Tibial nerve (tissue), 4 donors: Measurements from ENCODE around the gene DHX8. TPM values are rescaled to one million over a fixed set of nuclear protein-coding genes. Genes with fewer than 3 reads are reported as not detected.

Experiments
- DNase-seq, 2 donors: peaks; one replicate each; pipeline ENCODE4 v3.0.0-alpha.2; 2019; ENCODE audit warnings: low spot score in 2 of 2
- H3K27ac ChIP-seq, 4 donors: fragments of 200-600 bp; sonication (generic) in 3 of 4; one replicate each; pipeline ENCODE4 v1.5.1; 2017 to 2019; ENCODE audit warnings: mild to moderate bottlenecking in 1 of 4
- H3K27me3 ChIP-seq, 2 donors: fragments of 200-600 bp; sonication (generic) in 1 of 2; one replicate each; pipeline versions ENCODE4 v1.5.1 to v1.6.0; 2017 to 2019
- H3K36me3 ChIP-seq, 3 donors: fragments of 200-600 bp; sonication (generic); one replicate each; pipeline ENCODE4 v1.5.1; 2018 to 2019
- H3K4me1 ChIP-seq, 4 donors: fragments of 200-600 bp; sonication (generic) in 3 of 4; one replicate each; pipeline ENCODE4 v1.5.1; 2017 to 2019
- H3K4me3 ChIP-seq, 4 donors: fragments of 200-600 bp; sonication (generic) in 3 of 4; one replicate each; pipeline ENCODE4 v1.5.1; 2017 to 2019; ENCODE audit warnings: mild to moderate bottlenecking in 1 of 4, moderate library complexity in 1 of 4
- H3K9me3 ChIP-seq, 4 donors: fragments of 200-600 bp; sonication (generic) in 3 of 4; one replicate each; pipeline ENCODE4 v1.5.1; 2017 to 2019
- EP300 ChIP-seq, 2 donors: sonication (generic); formaldehyde crosslinking; IDR thresholded peaks; one replicate each; pipeline ENCODE4 v1.6.1; 2017; ENCODE audit warnings: antibody characterized with exemption in 2 of 2, mild to moderate bottlenecking in 1 of 2
- POLR2A ChIP-seq, 2 donors: fragments of 450-650 bp; IDR thresholded peaks; one replicate each; pipeline ENCODE4 v1.6.1; 2017; ENCODE audit warnings: antibody characterized with exemption in 2 of 2, mild to moderate bottlenecking in 2 of 2, moderate library complexity in 2 of 2
- WGBS, 2 donors: methylation state at CpG; one replicate each; pipeline ENCODE4 v1.1.5; 2018; 5-methylcytosine and 5-hydroxymethylcytosine counted together
- total RNA-seq, 4 donors: library from RNA; depleted of rRNA; stranded (reverse); fragments of >200 nt; gene quantifications; one replicate each; pipeline ENCODE4 v1.1.0, GENCODE V29; 2016
- TF ChIP-seq, protein P1 (sequence below), 5 experiments: fragments of 200-600 bp in 3 of 5; fragments of 450-650 bp in 2 of 5; sonication (generic) in 3 of 5; IDR thresholded peaks; one replicate each; pipeline ENCODE4 v1.5.1; 2016 to 2019; ENCODE audit warnings: antibody characterized with exemption in 5 of 5, mild to moderate bottlenecking in 3 of 5, moderate library complexity in 2 of 5

DHX8 gene
- total RNA-seq, 4 donors from 2014 or later, result 35.2 to 57.9 (median 40.7) TPM

DNA sequence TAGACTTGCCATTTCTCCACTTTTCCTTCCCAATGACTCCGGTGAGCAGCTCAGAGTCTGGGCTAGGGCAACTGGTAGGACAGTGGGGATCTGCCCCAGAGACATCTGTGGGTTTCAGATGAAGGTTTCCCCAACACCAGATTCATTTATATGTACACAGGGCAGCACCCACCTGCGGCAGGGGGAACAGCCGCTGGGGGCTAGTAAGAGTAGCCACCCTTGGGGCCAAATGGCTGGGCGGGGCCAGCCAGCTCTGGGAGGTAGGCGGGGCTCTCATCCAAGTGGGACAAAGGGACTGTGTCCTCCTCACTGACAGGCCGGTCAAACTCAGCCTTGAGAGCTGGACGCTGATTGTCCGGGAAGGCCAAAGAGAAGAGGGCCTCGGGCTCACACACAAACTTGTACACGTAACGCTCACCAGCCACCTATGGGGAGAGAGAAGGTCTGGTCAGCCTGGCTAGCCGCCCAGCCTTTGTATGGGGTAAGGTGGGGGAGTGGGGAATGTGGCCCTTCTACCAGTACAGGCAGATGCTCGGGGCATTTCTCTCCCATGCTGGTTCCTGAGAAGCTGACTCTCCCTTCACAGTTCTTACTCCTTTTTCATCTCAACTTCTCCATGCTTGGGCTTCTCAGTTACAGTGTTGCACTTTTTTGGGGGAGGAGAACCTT is 44.7 kb downstream of the DHX8 start:
- no peak for DNase-seq
- WGBS, 2 donors, result 54 to 57% methylated on average over 13 of the region's 13 CpGs
- peaks cover 0 to 49% (median 0%) of the 10 kb centered on the region in 3 donors for H3K36me3 ChIP-seq
- TF ChIP-seq EP300 (IDR thresholded peaks at IDR 0.05), result no peak
- TF ChIP-seq, protein P1, sequence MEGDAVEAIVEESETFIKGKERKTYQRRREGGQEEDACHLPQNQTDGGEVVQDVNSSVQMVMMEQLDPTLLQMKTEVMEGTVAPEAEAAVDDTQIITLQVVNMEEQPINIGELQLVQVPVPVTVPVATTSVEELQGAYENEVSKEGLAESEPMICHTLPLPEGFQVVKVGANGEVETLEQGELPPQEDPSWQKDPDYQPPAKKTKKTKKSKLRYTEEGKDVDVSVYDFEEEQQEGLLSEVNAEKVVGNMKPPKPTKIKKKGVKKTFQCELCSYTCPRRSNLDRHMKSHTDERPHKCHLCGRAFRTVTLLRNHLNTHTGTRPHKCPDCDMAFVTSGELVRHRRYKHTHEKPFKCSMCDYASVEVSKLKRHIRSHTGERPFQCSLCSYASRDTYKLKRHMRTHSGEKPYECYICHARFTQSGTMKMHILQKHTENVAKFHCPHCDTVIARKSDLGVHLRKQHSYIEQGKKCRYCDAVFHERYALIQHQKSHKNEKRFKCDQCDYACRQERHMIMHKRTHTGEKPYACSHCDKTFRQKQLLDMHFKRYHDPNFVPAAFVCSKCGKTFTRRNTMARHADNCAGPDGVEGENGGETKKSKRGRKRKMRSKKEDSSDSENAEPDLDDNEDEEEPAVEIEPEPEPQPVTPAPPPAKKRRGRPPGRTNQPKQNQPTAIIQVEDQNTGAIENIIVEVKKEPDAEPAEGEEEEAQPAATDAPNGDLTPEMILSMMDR (IDR thresholded peaks at IDR 0.05), result no peak
- no peak for TF ChIP-seq POLR2A (IDR thresholded peaks at IDR 0.05)
- no peaks in the 10 kb centered on the region for H3K9me3 ChIP-seq
- H3K27ac ChIP-seq, result peak overlapping the region in 1 of 4 donors; percentile 5
- H3K4me1 ChIP-seq, result peaks cover 0 to 53% (median 10%) of the 10 kb centered on the region in 4 donors
- H3K27me3 ChIP-seq, result no peaks in the 10 kb centered on the region
- H3K4me3 ChIP-seq, result no peak overlapping the region

GRCh38 chr17:43528988-43529814 is 45.4 kb downstream of the DHX8 start:
- H3K27me3 ChIP-seq, result no peaks in the 10 kb centered on the region
- TF ChIP-seq, protein P1 (IDR thresholded peaks at IDR 0.05), result no peak
- TF ChIP-seq POLR2A (IDR thresholded peaks at IDR 0.05), result no peak
- TF ChIP-seq EP300 (IDR thresholded peaks at IDR 0.05), result no peak
- H3K27ac ChIP-seq, result no peak overlapping the region
- H3K4me1 ChIP-seq, result peaks cover 0 to 53% (median 10%) of the 10 kb centered on the region in 4 donors
- no peak for DNase-seq
- no peaks in the 10 kb centered on the region for H3K9me3 ChIP-seq
- no peak overlapping the region for H3K4me3 ChIP-seq
- 91 to 93% methylated on average over 17 to 20 of the region's 20 CpGs for WGBS, 2 donors
- H3K36me3 ChIP-seq, result peaks cover 0 to 42% (median 0%) of the 10 kb centered on the region in 3 donors

- Histone ChIP-seq H3K4me3 (no peak overlapping the region), H3K27me3 (no peaks in the 10 kb centered on the region), H3K4me1 (peaks cover 0 to 53% (median 10%) of the 10 kb centered on the region in 4 donors), H3K36me3 (peaks cover 0 to 34% (median 0%) of the 10 kb centered on the region in 3 donors), H3K9me3 (no peaks in the 10 kb centered on the region), H3K27ac (peak overlapping the region in 2 of 4 donors; percentile 22 to 30)
- no peak for DNase-seq
- 57 to 70% methylated on average over 6 of the region's 6 CpGs for WGBS, 2 donors
- no peak for TF ChIP-seq EP300 (IDR thresholded peaks at IDR 0.05)
- TF ChIP-seq POLR2A (IDR thresholded peaks at IDR 0.05), result no peak
- TF ChIP-seq, protein P1 (IDR thresholded peaks at IDR 0.05), result no peak
Observed at GRCh38 chr17:43529947-43530287, 46.1 kb downstream of the DHX8 start.

DNA sequence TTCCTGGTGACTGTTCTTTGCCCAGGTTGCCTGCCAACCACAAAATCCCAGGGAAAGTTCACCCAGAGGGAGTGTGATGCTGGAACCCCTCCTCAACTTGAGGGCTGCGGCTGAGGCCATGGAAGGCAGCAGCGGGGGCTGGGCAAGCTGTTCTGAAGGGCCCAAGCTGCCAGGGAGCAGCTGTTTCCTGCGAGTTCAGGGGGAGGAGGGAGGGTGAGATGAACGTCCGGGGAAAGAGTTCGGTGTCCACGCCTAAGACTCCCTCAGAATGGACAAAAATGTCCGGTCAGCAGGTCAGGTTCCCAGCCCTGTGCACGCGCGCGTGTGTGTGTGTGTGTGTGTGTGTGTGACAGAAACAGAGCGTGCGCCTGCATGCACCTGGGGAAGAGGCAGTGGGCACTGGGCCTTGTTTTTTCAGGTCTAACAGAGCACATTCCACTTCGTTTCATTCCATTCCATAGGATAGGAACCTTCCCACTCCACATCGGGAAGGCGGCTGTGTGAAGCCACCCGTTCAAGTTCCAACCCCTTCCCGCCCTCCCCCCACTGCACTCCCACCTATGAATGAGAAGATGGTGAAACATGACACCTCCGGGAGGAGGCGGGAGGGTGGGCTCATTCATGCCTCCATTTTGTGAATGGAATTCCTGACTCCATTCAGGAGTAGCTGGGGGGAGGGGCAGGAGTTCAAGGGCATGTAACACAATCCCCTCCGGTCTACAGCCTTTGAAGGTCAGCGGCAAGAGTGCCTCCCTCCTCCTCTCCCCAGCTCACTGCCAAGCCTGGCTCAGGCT is 46.7 kb downstream of the DHX8 start:
- peaks cover 0 to 49% (median 10%) of the 10 kb centered on the region in 4 donors for H3K4me1 ChIP-seq
- no peaks in the 10 kb centered on the region for H3K27me3 ChIP-seq
- H3K27ac ChIP-seq, result peak overlapping the region in 2 of 4 donors; percentile 31 to 46
- no peak for TF ChIP-seq POLR2A (IDR thresholded peaks at IDR 0.05)
- TF ChIP-seq EP300 (IDR thresholded peaks at IDR 0.05), result no peak
- TF ChIP-seq, protein P1 (IDR thresholded peaks at IDR 0.05), result no peak
- DNase-seq, result peak; percentile 23 to 51
- H3K9me3 ChIP-seq, result no peaks in the 10 kb centered on the region
- H3K4me3 ChIP-seq, result peak overlapping the region in 1 of 4 donors; percentile 24
- peaks cover 0 to 29% (median 0%) of the 10 kb centered on the region in 3 donors for H3K36me3 ChIP-seq
- WGBS, 2 donors, result 5 to 12% methylated on average over 23 of the region's 23 CpGs
